GM19023 (cell line): Measurements from ENCODE around the gene NOX4.
"Not testable (repeated sequence)": the region's sequence is repeated elsewhere in the genome, so short reads cannot be mapped to it uniquely, and the experiment has no call there.

Experiments
- ATAC-seq: cut with Tn5 transposase; IDR thresholded peaks from one replicate; pipeline ENCODE4 v1.9.1; 2021; ENCODE audit warnings: mild to moderate bottlenecking, moderate library complexity; ENCODE audit not compliant: unreplicated experiment

NOX4 gene

DNA sequence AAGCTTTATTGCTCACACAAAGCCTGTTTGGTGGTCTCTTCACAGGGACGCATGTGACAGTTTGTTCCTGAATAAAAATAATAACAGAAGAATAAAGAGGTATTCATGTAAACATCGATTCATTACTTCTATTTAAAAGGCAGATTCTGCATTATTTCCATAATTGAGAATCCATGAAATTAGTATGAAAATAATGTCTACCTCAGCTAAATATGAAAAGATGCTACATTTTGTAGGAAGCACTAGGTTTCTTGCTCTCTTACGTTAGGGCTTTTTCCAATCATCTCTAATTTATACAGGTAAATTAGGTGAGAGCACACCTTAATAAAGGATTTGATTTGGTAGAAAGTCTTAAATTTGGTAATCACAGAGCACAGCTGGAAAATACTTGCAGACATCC is 103.7 kb downstream of the NOX4 start:
- ATAC-seq = not testable (repeated sequence)

DNA sequence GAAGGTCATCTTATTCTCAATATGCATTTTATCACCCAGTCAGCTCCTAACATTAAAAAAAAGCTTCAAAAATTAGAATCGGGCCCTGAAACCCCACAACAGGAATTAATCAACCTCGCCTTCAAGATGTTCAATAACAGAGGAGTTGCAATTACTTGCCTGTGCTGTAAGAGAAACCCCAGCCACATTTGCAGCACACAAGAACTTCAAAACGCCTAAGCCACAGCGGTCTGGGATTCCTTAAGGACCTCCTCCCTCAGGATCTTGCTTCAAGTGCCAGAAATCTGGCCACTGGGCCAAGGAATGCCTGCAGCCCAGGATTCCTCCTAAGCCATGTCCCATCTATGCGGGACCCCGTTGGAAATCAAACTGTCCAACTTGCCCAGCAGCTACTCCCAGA is 108.2 kb downstream of the NOX4 start:
- ATAC-seq = not testable (repeated sequence)

DNA sequence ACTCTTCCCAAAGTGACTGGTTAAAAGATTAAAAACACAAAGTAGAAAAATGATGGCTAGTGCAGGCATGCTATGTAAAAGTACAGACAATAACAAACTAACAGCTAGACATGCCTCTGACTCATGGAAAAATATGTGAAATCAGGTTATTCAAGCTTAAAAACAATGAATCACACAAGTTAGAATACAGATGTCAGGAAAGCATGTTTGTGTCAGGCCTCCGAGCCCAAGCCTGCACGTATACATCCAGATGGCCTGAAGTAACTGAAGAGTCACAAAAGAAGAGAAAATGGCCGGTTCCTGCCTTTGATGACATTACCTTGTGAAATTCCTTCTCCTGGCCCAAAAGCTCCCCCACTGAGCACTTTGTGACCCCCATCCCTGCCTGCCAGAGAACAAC is 110.1 kb downstream of the NOX4 start:
- no peak for ATAC-seq

DNA sequence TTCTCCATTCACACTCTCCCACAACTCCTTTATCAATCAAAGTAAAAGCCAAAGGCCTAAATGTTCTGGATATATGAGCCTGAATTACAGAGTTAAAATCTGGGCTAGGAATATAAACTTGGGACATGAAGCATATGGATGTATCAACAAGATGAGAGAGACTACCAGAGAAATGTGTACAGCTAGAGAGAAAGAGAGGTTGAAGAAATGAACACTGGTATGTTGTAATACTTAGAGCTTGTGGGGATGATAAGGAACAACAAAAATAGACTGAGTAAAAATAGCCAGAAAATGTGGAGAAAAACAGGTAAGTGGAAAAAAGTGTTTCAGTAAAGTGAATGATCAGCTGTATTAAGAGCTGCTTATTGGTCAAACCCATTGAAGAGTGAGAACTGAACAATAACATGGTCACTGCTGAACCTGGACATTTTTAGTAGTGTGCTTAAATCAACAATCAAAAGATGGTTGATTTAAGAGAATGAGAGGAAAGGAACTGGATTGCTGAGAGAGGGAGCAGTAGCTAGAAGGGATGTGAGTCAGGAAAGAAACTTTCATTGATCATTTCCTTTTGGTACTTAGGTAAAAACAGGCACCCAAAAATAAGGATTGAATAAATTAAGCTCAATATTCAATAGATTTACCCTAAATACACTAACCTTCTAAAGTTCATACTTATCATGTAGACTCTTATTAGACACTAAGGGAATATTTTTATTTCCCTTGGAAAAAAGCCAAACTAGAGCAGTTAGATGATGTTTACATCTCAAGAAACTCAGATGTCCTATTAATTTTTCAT is 111.0 kb downstream of the NOX4 start:
- ATAC-seq = not testable (repeated sequence)

DNA sequence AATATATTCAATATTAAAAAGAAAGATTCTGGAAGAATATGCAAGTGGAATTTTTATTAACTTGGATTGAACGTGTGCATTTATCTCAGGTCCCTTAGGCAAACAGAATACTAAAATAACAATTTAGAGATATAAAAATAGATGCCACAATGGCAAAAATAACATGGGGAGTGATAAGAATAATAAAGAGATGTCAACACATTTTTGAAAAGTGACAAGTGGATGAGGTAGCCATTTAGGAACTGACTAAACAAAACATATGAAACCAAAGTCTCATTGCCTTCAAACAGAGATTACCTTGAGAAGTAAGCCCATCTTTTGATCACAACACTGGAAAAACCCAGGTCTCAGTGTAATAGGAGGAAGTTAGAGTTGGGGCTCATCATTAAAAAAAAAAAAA is 112.2 kb downstream of the NOX4 start:
- not testable (repeated sequence) for ATAC-seq

DNA sequence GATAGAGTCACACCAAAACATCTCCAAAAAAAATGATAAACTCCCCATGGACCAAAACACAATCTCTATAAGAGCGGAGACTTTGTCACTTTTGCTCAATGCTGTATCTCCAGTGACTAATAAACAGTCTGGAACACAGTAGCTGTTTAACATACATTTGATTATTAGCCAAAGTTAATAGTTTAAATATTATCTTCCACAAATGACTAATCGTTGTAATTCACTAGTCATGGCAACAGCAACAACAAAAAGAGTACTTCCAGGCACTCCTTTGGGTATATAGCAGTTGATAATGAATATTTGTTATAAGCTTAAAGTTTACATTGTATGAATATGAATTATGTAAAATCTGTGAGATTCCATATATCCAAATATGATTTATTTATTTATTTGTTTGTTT is 121.8 kb downstream of the NOX4 start:
- ATAC-seq = not testable (repeated sequence)

DNA sequence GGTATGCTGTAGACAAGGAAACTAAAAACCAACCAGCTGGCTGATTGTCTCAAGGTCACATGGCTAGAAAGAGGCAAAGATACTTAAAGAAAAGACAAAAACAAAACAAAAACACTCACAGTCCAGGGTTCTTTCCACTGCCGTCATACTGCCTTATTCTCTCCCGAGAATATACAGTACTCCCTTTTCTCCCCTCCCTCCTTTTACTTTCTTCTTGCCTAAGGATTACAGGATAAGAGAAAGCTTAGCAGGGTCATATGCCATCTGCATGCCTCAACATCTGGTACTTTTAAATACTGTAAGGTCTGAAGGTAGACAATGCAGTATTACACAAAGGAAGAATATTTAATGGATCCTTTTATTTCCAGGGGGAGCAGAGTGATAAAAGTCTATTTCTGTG is 126.3 kb downstream of the NOX4 start:
- not testable (repeated sequence) for ATAC-seq

DNA sequence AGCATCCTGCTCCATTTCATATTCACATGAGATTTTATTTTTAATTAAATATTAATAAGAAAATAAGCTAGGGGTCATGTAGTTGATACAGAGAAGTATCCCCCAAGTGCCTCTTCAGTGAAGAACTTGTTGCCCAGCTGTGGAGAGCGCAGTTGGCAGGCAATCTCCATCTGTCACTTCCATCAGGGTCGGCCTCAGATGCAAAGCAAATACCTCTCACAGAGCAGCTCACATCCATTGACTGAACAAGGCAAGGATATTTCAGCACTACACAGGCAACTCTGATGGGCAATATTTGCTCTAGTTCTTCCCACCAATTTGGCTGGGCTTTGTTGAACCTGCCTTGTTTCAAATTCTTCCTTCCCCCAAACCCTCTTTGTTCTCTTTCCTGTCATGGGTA is 129.4 kb downstream of the NOX4 start:
- ATAC-seq = no peak

DNA sequence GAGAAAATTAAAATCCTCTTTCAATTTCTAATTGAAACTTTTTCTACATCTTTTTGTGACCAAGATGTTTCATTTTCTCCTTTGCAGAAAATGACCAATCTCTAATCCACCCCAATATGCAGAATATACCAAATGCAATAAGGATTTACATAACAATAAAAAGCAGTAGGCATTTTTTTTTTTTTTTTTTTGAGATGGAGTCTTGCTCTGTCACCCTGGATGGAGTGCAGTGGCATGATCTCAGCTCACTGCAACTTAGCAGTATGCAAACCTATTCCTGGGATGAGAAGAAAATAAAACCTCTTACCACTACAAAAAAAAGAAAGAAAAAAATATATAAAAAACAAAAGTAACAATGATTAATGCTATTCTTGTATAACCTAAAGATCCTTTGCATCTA is 132.0 kb downstream of the NOX4 start:
- not testable (repeated sequence) for ATAC-seq

DNA sequence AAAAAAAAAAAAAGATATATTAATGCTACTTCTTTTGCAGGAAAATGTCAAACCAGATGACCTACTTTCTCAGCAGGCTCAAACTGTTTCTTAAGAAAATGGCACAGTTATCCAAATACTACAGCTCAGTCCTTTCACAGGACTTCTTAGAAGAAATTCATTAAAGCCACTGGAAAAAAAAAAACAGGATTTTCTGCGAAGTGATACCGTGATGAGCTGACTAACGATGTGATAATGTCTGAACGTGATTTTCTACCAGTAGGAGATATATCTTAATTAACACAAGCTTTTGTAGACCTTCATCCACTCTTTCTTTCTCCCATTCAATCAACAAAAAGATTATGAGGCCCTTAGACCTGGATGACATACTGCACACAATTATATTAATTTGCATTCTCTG is 132.4 kb downstream of the NOX4 start:
- ATAC-seq = no peak

DNA sequence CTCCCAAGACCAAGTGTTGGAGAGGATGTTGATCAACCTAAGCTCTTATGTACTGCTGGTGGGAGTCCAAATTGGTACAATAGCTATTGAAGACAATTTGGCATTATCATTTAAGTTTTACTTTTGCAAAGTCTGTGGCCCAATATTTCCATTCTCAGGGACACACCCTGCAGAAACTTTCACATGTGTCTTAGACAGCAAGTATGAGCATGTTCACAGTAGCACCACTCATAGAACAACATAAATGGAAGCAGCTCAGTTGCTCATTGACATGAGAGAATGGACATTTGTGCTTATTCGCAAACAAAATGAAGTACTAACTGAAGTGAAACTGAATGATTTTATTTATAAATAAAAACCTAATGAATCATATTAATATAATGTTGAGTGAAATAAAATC is 135.5 kb downstream of the NOX4 start:
- no peak for ATAC-seq

DNA sequence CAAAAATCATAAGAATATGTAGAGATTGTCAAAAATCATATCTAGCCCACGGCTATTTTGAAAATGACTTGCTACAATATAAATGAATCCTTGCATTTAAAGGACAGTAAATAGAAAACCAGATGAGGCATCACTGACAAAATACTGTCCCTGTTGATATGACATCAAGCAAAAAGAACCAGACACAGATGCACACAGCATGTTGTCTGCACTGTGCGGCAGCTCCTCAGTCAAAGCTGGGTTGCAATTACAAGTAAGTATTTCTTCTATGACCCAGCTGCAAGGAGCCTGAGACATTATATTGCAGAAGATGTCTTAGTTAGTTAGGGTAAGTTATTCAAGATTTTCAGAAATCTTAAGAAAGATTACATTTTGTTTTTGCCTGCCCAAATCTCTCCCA is 136.7 kb downstream of the NOX4 start:
- not testable (repeated sequence) for ATAC-seq

DNA sequence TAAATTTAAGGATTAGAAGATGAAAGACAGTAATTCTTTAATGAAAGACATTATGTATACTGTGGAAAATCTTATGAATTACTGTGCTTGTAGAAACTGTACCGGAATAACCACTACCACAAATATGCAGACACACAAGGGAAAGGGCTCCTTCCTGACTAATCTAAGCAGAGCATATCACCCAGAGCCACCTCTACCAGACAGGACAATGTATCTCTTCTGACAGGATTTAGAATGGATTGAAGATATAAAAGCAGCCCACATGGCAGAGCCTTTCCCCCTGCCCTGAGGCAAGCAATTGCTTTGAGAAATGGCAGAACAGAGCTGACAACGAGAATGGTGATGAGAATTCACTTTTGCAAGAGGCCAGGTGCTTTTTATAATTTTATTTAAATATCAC is 144.1 kb downstream of the NOX4 start:
- no peak for ATAC-seq

DNA sequence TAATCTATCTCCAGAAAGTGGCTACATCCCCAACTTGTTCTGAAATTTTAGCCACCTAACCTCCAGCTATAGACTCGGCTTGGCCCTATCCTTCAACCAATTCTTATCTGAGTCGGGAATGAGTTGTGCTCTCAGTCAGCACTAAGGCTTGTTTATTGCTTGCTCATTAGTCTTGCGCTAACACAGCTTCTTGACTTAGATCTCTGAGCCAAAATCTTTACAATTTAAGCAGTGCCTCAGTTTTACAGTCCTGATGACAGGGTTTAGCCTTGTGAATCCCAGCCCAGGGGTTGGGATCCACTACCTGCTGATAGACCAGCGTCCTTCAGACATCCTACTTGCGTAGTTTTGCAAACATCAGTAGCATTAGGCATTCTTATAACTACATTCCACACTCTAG is 144.6 kb downstream of the NOX4 start:
- ATAC-seq = no peak

DNA sequence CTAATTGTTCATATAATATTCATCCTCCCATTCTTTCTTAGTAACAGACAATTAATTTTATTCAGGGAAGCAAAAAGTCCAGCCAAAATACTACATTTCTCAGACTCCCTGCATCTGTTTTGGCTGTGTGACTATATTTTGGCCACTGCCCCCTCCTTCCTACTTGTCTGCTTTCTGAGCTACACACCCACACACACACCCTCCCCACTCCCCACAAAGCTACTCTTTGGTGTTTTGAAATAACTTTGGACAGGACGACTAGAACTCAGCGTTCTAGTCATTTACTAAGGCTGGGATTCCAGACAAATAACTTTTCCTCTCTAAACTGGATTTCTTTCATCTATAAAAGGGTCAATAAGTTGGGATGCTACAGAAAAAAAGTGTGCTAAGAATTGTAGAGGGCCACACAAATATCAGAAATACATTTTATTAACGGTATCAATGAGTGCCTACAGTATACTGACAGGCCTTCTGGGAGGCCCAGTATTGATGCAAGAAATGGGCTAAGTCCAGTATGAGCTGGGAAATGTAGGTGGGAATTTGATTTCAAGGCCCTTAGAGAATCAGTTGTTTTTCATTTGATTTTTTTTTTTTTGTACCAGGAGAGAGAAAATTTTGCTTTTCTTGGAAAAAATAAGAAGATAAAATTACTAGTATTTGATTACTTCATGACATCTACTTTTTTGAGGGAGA is 148.1 kb downstream of the NOX4 start:
- not testable (repeated sequence) for ATAC-seq

DNA sequence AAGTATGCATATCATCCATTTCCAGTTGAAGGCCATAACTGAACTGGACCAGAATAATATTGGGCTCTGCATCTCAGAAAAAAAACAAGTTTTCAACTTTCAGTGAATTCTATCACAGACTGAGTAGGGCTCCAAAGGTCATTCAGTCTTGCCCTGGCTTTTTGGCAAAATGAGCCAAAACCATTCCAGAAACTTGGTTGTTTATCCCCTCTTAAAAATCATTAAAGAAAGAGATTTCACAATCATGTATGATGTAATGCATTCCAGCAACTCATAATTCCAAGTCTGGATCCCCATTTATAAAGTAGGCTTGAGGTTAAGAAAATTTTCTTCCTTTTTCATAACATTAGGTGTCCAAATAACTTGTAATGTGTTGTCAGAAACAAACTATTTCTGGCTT is 150.7 kb downstream of the NOX4 start:
- not testable (repeated sequence) for ATAC-seq

DNA sequence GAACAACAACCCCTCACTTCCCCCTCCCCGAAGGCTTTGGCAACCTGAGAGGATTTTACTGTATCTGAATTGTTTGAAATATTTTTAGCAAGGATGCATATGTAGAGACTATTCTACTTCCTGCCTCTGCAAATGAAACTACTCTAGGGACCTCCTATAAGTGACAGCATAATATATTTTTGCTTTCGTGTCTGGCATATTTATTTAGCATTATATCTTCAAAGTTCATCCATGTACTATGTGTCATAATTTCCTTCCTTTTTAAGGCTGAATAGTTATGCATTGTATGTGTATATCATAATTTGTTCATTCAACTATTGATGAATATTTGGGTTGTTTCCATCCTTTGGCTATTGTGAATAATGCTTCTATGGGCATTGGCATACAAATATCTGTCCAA is 153.1 kb downstream of the NOX4 start:
- ATAC-seq = not testable (repeated sequence)

DNA sequence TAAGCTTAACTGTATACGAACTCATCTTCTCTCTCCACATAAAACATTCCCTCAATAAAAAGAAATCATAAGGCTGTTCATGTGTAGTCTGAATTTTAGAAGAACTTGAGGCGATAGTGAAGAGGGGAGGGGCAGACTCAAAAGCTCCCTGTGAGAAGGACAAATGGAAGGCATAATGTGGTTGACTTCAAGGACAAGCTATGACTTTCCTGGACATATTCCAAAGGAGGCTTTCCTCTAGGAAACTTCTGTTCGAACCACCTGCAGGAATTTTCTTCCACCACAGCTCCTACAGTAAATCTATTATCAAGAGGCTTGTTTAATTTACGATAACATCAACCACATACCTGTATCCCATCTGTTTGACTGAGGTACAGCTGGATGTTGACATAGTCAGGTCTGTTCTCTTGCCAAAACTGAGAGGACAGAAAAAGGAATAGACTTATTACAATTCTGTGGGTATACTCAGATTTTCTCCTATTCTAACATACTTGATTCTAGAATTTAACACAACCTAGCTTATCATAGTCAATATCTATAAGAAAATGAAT is 154.0 kb downstream of the NOX4 start:
- ATAC-seq = not testable (repeated sequence)

DNA sequence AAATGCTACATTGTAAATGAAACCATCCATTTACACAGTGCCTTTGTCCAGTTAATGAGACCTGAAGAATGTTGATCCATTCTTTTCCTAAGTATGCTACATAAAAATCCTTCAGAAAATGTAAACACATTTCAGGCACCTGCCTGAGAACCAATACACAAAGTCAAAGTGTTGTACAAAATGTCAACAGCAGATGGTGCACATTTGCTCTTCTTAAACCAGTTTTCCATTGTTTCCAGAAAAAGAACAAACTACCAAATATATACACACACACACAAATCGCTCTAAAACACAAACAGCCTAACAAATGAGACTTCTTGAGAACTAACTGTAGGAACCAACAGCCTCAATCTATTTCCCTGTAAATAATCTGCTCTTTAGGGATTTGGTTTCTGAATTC is 157.5 kb downstream of the NOX4 start:
- not testable (repeated sequence) for ATAC-seq

DNA sequence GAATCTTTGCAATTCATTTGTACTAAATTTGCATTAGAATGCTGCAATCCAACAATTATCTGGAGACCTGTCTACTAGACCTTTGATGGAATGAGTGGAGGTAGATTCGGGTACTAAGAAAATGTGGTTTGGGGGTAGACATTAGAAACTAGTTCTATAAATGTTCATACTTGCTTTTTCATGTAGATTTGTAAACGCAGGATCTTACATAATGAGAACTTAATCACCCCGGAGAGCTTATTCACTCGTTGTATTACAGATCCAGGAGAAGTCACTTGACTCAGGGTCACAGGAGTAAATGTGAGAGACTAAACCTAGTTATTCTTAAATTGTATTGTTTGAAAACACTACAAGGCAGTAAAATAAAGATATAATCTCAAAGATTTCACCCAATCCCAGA is 159.2 kb downstream of the NOX4 start:
- ATAC-seq = not testable (repeated sequence)

DNA sequence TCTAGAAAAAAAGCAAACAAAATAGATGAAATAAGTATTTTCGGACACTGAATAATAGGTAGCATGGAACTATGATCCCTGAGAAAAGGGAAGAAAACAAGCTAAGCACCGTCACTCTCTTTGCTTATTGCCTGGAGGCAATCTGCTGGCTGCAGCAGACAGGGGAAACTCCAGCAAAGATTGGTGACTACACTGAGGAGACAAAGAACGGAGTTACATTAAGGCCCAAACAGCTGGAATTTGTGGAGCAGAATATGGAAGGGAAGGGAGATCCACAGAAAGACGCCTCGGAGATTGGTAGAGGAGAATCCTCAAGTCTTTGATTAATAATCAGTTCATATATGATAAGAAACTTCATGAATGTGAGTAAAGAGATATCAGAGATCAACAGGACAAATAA is 163.3 kb downstream of the NOX4 start:
- no peak for ATAC-seq

DNA sequence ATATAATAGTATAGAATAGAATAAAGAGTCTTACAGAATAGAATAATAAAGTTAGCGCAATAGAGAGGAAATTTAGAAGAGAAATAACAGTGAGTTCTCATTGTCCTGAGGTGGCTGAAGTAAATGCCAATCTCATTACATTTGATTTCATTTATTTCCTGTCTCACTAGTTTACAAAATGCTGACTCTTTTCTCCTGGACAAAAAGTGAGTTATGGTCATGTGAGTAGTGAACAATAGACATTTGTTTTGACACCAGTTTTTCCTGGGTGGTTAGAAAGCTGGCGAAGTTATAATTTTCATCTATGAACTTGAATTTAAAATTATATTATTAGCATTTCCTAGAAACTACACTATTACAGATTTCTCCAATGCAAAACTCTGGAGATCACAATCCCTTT is 169.8 kb downstream of the NOX4 start:
- no peak for ATAC-seq
